ELR (cell line): ENCODE results near the gene NR2F1.

ENCODE experiments used
- DNase-seq: peaks from one replicate; pipeline ENCODE4 v3.0.0-alpha.2; 2015; ENCODE audit warnings: low read depth

NR2F1 gene

GRCh38 chr5:93604644-93605515 is 21.9 kb downstream of the NR2F1 start:
- no peak for DNase-seq

GRCh38 chr5:93606382-93606752 is 23.3 kb downstream of the NR2F1 start:
- DNase-seq = no peak

GRCh38 chr5:93607367-93608258 is 24.6 kb downstream of the NR2F1 start:
- peak; percentile 71 for DNase-seq

GRCh38 chr5:93608855-93609254 is 25.8 kb downstream of the NR2F1 start:
- no peak for DNase-seq

GRCh38 chr5:93609762-93610161 is 26.7 kb downstream of the NR2F1 start:
- DNase-seq = no peak

GRCh38 chr5:93610581-93611272 is 27.7 kb downstream of the NR2F1 start:
- no peak for DNase-seq

- DNase-seq = peak; percentile 13
Observed at GRCh38 chr5:93611273-93611975, 28.4 kb downstream of the NR2F1 start.

GRCh38 chr5:93611976-93612854 is 29.2 kb downstream of the NR2F1 start:
- peak; percentile 40 for DNase-seq

- DNase-seq = no peak
Observed at GRCh38 chr5:93612855-93613243, 29.8 kb downstream of the NR2F1 start.

GRCh38 chr5:93616538-93617174 is 33.6 kb downstream of the NR2F1 start:
- DNase-seq = no peak

- peak; percentile 81 for DNase-seq
Observed at GRCh38 chr5:93620487-93621326, 37.7 kb downstream of the NR2F1 start.

GRCh38 chr5:93621327-93621798 is 38.3 kb downstream of the NR2F1 start:
- DNase-seq = peak; percentile 81

- peak; percentile 65 for DNase-seq
Observed at GRCh38 chr5:93622240-93622885, 39.3 kb downstream of the NR2F1 start.

GRCh38 chr5:93623153-93623552 is 40.1 kb downstream of the NR2F1 start:
- DNase-seq = no peak

GRCh38 chr5:93626801-93627200 is 43.8 kb downstream of the NR2F1 start:
- DNase-seq = no peak

- no peak for DNase-seq
Observed at GRCh38 chr5:93632327-93632726, 49.3 kb downstream of the NR2F1 start.

- no peak for DNase-seq
Observed at GRCh38 chr5:93635991-93636390, 53.0 kb downstream of the NR2F1 start.

GRCh38 chr5:93636837-93637236 is 53.8 kb downstream of the NR2F1 start:
- DNase-seq = no peak

GRCh38 chr5:93637697-93638096 is 54.7 kb downstream of the NR2F1 start:
- DNase-seq = no peak
